Thyroid gland (tissue), 4 donors: ENCODE results near the gene PLXNA4.

ENCODE experiments used
- CTCF ChIP-seq, 6 experiments: fragments of 200-600 bp in 3 of 6; fragments of 450-650 bp in 3 of 6; sonication (generic) in 3 of 6; IDR thresholded peaks; one replicate each; pipeline ENCODE4 v1.5.1; 2016 to 2019; ENCODE audit warnings: antibody characterized with exemption in 6 of 6, mild to moderate bottlenecking in 2 of 6, inconsistent platforms in 1 of 6, moderate library complexity in 1 of 6
- POLR2A ChIP-seq, 2 donors: fragments of 450-650 bp; IDR thresholded peaks; one replicate each; pipeline ENCODE4 v1.6.1; 2017; ENCODE audit warnings: antibody characterized with exemption in 2 of 2, mild to moderate bottlenecking in 2 of 2, moderate library complexity in 1 of 2

- TF ChIP-seq CTCF (IDR thresholded peaks at IDR 0.05) (no peak), POLR2A (IDR thresholded peaks at IDR 0.05) (no peak)
These were observed 445.1 kb downstream of the PLXNA4 start for GRCh38 chr7:132131196-132131595.
